Coronary artery (tissue), 2 donors: ENCODE data around the gene PDCD6IP.

Experiments used
- DNase-seq: peaks from one replicate; pipeline ENCODE4 v3.0.0-alpha.2; 2017; ENCODE audit warnings: low spot score
- H3K27ac ChIP-seq, 2 donors: fragments of 200-600 bp; sonication (generic); one replicate each; pipeline ENCODE4 v1.5.1; 2016 to 2019
- H3K4me3 ChIP-seq: fragments of 200-600 bp; sonication (generic); 2 replicates; pipeline ENCODE4 v1.5.1; 2016; ENCODE audit warnings: mild to moderate bottlenecking, moderate library complexity
- CTCF ChIP-seq: fragments of 200-600 bp; sonication (generic); IDR thresholded peaks from one replicate; pipeline ENCODE4 v1.5.1; 2019; ENCODE audit warnings: antibody characterized with exemption

PDCD6IP gene

GRCh38 chr3:33795856-33796536, 2.4 kb upstream of the PDCD6IP start:
- no peak overlapping the region for H3K4me3 ChIP-seq
- no peak for DNase-seq
- no peak overlapping the region for H3K27ac ChIP-seq
- TF ChIP-seq CTCF: no peak

GRCh38 chr3:33798113-33798417, 365 bp upstream of the PDCD6IP start:
- peak overlapping the region; percentile 96 for H3K27ac ChIP-seq
- peak overlapping the region; percentile 91 for H3K4me3 ChIP-seq
- no peak for TF ChIP-seq CTCF
- no peak for DNase-seq

- TF ChIP-seq CTCF: no peak
- peak overlapping the region; percentile 91 for H3K4me3 ChIP-seq
- H3K27ac ChIP-seq: peak overlapping the region; percentile 96
- DNase-seq: no peak
Measured at GRCh38 chr3:33799202-33799551, 747 bp downstream of the PDCD6IP start.

GRCh38 chr3:33803252-33803651, 4.8 kb downstream of the PDCD6IP start:
- no peak for TF ChIP-seq CTCF
- no peak for DNase-seq
- H3K27ac ChIP-seq: no peak overlapping the region
- no peak overlapping the region for H3K4me3 ChIP-seq

- H3K27ac ChIP-seq: no peak overlapping the region
- TF ChIP-seq CTCF: no peak
- no peak for DNase-seq
- no peak overlapping the region for H3K4me3 ChIP-seq
Measured at GRCh38 chr3:33803894-33804526, 5.6 kb downstream of the PDCD6IP start.

GRCh38 chr3:33807191-33807590, 8.8 kb downstream of the PDCD6IP start:
- no peak for DNase-seq
- Histone ChIP-seq H3K27ac (peak overlapping the region in 1 of 2 donors; percentile 56), H3K4me3 (no peak overlapping the region)
- no peak for TF ChIP-seq CTCF

- DNase-seq: no peak
- H3K4me3 ChIP-seq: no peak overlapping the region
- H3K27ac ChIP-seq: no peak overlapping the region
- no peak for TF ChIP-seq CTCF
Measured at GRCh38 chr3:33808559-33808958, 10.1 kb downstream of the PDCD6IP start.
